ENCODE data around the gene SPTBN2.

SPTBN2 gene

DNA sequence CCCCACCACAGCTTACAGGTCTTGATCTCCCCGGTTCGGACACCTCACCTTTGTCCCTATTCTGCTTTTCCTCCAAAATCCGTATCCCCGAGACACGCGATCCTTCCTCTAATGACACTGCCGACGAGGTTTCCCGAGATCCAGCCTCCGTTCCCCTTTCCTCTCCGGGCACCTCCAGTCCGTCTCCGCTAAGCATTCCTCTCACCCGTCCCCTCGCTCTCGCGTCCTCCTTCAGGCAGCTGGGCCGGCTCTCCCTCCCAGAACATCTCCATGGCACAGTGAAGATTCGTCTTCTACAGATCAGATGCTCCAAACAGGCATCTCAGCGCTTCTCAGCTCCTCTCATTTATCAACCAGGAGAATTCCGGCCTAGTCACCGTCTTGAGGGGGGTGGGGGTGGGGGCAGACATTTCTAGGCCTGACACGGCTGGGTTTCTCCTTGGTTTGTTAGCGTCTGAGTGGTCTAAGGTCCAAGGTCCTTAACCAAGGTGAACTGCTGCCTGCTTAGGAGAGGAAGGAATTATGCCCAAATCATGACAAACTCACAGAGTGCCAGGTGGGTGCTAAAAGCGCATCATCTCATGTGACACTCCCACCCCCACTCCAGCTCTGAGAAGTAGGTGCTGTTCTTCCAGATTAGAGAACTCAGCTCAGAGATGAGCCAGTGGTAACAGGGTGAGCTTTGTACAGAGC, at the start of gene SPTBN2:
Gene SPTBN2 (minus strand): TSS at position 524 of the 693 bp plus-strand sequence. CDS start 7,976 bp downstream, outside the sequence.
- DNase-seq (ENCODE audit: low read depth), result no peak

GRCh38 chr11:66768818-66769217, 39.8 kb upstream of the SPTBN2 start:
- DNase-seq (ENCODE audit: low read depth), result no peak

GRCh38 chr11:66768088-66768521, 39.1 kb upstream of the SPTBN2 start:
- no peak for DNase-seq (ENCODE audit: low read depth)

DNA sequence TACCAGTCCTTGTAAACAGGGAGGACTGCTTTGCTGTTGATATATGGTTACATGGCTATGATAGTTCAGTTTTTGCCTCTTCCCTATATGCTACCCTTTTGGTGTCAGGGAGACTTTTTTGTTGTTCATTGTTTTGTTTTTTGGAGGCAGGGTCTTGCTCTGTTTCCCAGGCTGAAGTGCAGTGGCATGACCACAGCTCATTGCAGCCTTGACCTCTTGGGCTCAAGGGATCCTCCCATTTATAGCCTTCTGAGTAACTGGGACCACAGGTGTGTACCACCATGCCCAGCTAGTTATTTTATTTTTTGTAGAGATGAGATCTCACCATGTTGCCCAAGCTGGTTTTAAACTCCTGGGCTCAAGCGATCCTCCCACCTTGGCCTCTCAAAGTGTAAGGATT, 38.6 kb upstream of the SPTBN2 start:
- DNase-seq (ENCODE audit: low read depth), result no peak

DNA sequence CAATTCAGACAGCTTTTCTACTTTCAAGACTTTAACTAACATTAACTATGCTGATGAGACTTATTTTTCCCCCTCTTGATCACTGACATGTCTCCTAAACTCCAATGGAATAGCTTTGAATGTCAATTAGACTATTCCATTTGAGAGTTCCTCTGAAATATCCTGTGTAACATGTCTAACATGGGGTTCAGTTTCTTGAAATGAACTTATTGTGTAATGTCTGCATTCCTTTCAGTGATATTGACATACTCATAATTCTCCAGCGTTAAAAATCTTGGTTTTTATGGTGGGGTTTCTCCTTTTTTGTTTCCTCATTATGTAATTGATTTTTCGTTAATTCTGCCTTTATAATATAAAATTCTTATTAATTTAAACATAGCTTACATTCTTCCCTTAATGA, 37.7 kb upstream of the SPTBN2 start:
- DNase-seq (ENCODE audit: low read depth), result no peak

DNA sequence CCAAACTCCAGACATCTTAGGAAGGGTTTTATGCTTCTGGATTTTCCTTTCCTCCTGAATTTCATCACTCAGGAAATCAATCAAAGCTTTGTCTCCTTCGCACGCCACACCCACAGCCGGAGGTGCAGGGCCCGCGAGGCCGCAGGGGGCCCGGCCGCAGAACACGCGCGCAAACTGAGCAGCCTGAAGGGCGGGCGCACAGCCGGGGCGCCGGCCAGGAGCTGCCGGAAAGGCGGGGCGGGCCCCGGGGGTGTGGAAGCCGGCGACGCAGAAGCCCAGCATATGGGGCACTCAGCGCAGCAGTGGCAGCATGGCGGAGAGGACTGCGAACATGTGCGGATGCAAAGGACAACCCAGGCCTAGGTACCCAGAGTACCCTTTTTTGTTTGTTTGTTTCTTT, 33.1 kb upstream of the SPTBN2 start:
- no peak for DNase-seq (ENCODE audit: low read depth)

DNA sequence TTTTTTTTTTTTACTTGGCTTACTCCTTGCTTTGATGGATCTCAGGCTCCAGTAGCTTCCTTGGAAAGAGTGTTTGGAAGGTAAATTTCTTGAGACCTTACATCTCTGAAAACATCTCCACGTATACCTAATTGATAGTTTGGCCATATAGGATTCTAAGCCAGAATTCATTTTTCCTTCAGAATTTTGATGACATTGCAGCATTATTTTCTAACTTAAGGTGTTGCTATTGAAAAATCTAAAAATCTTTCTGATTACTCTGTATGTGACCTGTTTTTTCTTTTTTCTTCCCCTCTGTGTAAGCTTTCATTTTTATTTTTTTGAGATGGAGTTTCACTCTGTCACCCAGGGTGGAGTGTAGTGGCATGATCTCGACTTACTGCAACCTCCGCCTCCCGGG, 23.1 kb upstream of the SPTBN2 start:
- no peak for DNase-seq (ENCODE audit: low read depth)

DNA sequence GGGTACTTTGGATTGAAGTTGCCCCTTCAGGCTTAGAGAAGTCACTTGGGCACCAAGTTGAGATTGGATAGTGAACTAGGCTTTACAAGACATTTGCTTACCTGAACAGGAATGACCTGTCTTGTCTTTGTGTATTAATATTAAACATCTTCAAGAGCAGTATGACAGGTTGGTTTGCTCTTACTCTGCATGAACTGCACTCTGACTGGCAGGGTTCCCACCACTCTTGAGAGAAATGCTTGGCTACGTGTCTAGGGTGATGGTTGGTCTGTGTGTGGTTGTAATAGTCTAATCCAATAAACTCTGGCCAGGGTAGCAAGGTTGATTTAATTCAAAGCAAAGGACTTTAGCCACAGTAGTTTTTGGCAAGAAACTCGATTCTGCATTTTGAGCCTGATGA, 20.1 kb upstream of the SPTBN2 start:
- DNase-seq (ENCODE audit: low read depth), result no peak

- DNase-seq (ENCODE audit: low read depth), result no peak
Measured at GRCh38 chr11:66747480-66747879, 18.5 kb upstream of the SPTBN2 start.

GRCh38 chr11:66745356-66746235, 16.6 kb upstream of the SPTBN2 start:
- DNase-seq (ENCODE audit: low read depth), result no peak

- peak; percentile 39 for DNase-seq (ENCODE audit: low read depth)
Measured at GRCh38 chr11:66744485-66745355, 15.7 kb upstream of the SPTBN2 start.

- DNase-seq (ENCODE audit: low read depth), result no peak
Measured at GRCh38 chr11:66743271-66743968, 14.4 kb upstream of the SPTBN2 start.

DNA sequence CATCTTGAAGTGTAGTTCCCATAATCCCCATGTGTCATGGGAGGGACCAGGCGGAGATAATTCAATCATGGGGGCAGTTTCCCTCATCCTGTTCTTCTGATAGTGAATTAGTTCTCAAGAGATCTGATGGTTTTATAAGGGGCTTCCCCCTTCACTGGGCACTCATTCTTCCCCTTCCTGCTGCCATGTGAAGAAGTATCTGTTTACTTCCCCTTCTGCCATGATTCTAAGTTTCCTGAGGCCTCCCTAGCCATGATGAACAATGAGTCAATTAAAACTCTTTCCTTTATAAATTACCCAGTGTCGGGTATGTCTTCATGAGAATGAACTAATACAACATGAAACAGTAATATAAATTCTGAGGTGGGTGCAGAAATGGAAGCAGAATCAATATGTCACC, 12.1 kb upstream of the SPTBN2 start:
- DNase-seq (ENCODE audit: low read depth), result no peak

DNA sequence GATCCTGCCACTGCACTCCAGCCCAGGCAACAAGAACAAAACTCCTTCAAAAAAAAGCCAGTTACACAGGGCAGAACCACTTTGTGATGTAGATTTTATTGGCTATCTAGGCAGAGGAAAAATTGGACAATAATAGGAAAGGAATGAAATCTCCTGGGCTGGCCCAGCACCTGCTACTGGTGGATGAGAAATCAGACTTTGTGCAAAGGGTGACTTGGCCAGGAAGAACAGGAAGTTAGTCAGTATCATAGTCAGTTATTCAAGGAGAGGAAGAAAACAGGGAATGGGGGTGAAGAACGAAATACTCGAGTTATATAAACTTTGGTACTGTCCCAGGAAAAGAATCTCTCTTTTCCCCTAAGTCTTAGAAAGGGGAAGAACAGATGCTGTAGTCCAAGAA, 11.0 kb upstream of the SPTBN2 start:
- DNase-seq (ENCODE audit: low read depth), result no peak

DNA sequence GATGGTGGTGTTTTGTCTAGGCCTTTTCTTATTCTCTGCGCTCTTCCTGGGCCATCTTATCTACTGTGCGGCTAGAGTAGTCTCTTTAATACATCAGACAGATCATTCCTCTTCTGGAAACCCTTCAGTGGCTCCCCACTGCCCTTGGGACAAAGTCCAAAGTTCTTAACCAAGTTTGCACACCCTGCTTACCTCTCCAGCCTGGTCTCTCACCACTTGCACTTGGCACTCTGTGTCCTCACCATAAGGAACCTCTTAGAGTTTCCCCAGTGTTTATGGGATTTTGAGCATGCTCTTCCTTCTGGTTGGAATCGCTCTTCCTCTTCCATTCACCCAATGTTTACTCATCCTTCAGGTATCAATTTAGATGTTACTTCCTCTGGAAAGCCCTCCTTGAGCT, 5.2 kb upstream of the SPTBN2 start:
- no peak for DNase-seq (ENCODE audit: low read depth)

GRCh38 chr11:66729447-66729846, 431 bp upstream of the SPTBN2 start:
- DNase-seq (ENCODE audit: low read depth), result no peak

DNA sequence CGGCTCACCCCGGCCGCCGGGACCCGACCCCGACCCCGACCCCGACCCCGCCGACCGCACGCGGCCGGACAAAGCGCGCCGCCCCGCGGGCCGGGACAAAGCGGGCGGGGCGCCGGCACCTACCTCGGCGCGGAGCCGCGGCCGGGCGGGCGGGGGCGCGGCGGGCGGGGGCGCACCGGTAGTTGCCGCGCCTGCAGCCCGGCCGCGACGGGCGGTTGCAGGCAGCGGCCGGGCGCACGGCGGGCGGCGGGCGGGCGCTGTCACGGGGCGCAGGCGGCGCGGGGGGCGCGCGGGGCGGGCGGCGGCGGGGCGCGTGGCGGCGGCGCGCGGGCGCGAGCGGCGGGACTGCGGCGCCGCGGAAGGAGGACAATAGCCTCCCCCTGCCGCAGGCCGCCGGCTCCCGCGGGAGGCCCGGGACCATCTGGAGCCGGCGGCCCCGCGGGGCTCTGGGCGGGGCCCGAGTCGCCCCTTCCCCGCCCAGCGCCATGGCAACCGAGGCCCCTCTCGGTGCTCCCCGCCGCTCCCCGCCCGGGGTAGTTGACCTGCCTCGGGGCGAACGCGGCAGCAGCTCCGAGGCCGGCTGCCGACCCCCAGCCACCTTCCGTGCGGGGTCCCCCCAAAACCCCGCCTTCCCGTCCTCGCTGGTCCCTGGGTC, 851 bp downstream of the SPTBN2 start:
- DNase-seq (ENCODE audit: low read depth), result no peak

GRCh38 chr11:66727282-66728037, 1.6 kb downstream of the SPTBN2 start:
- no peak for DNase-seq (ENCODE audit: low read depth)

DNA sequence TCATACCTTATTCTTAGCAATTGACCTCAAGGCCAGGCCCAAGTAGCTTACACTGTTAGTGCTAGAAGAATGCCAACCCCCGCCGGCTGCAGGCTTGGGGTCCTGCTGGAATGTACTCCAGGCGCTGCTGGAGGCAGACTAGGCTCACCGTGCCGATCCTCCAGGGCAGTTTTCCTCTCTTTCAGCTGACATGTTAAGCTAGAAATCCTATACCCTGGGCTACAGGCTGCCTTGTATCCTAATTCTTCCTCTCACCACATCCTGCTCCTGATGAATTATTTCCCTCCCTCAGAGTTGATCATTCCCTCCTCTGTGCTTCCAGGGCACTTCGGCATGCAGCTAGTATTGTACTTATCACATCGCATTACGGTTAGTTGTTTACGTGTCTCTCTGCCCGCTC, 3.4 kb downstream of the SPTBN2 start:
- no peak for DNase-seq (ENCODE audit: low read depth)

GRCh38 chr11:66725114-66725513, 3.9 kb downstream of the SPTBN2 start:
- DNase-seq (ENCODE audit: low read depth), result no peak

Data from HS-27A (cell line).